ENCODE measurements around the gene C1orf94. TPM values are rescaled to one million over a fixed set of nuclear protein-coding genes. Genes with fewer than 3 reads are reported as not detected.

C1orf94 gene
- total and polyA plus RNA-seq, 10 of the 15 experiments (the other 5 are each of a cell fraction or from before 2014, with no cell fraction given): not detected

- no peak for TF ChIP-seq MEF2B (IDR thresholded peaks at IDR 0.05; ENCODE audit: partially characterized antibody, poor library complexity, severe bottlenecking)
- no peak for TF ChIP-seq NFIC (IDR thresholded peaks at IDR 0.05; ENCODE audit: low read depth, low read length)
- TF ChIP-seq CHD1 (IDR thresholded peaks at IDR 0.05; ENCODE audit: low read depth, low read length): no peak
- TF ChIP-seq MTA2 (IDR thresholded peaks at IDR 0.05; ENCODE audit: low read depth): no peak
Observed at GRCh38 chr1:34144766-34145165, 31.9 kb upstream of the C1orf94 start (continued).

GRCh38 chr1:34147301-34147700, 29.4 kb upstream of the C1orf94 start:
- DNase-seq (ENCODE audit: low read depth, low spot score): no peak
- no peak for ATAC-seq
- Histone ChIP-seq H4K20me1 (ENCODE audit: control insufficient read depth, insufficient read depth) (no peaks in the 10 kb centered on the region), H3K9ac (ENCODE audit: control insufficient read depth, insufficient read depth, low read length) (no peak overlapping the region), H3K4me1 (ENCODE audit: control insufficient read depth, insufficient read depth, low read length) (no peaks in the 10 kb centered on the region), H3K4me3 (no peak overlapping the region), H3K9me3 (replicated peaks; ENCODE audit: control insufficient read depth, insufficient read depth, low read length) (no peaks in the 10 kb centered on the region), H3K79me2 (ENCODE audit: control insufficient read depth, insufficient read depth, low read length) (no peaks in the 10 kb centered on the region), H3K4me2 (ENCODE audit: control insufficient read depth, insufficient read depth) (no peak overlapping the region), H3K27me3 (replicated peaks in 1 of 2; ENCODE audit: control insufficient read depth in 2 of 2, insufficient read depth in 2 of 2, low read length in 1 of 2) (no peaks in the 10 kb centered on the region), H2AFZ (ENCODE audit: control insufficient read depth, low read depth, low read length) (no peak overlapping the region), H3K36me3 (ENCODE audit: control insufficient read depth in 2 of 2, insufficient read depth in 2 of 2, low read length in 1 of 2) (no peaks in the 10 kb centered on the region), H3K27ac (ENCODE audit: control insufficient read depth, insufficient read depth) (no peak overlapping the region)
- intact Hi-C loops (cut with micrococcal nuclease; ENCODE audit: unreplicated experiment) (no loop called here), in situ Hi-C loops (cut with MboI) (no loop called here)
- FAIRE-seq: no peak
- 0% methylated on average over 4 of the region's 4 CpGs for WGBS (ENCODE audit: insufficient coverage, insufficient replicate concordance, low lambda C conversion rate, missing lambda C conversion rate)
- ChIA-PET POLR2A (no interaction called here), SMC1A (ENCODE audit: uncharacterized antibody, unreplicated experiment) (no interaction called here), RAD21 (ENCODE audit: unreplicated experiment) (no interaction called here), CTCF (no interaction called here)
- no TSS peak for BruUV-seq (replicated peaks)
- TF ChIP-seq MXI1 (IDR thresholded peaks at IDR 0.05; ENCODE audit: low read depth, low read length): no peak
- no peak for TF ChIP-seq MYB (IDR thresholded peaks at IDR 0.05; ENCODE audit: borderline replicate concordance, low read depth, low read length)
- TF ChIP-seq ZNF622 (IDR thresholded peaks at IDR 0.05): no peak
- no peak for TF ChIP-seq POU2F2 (IDR thresholded peaks at IDR 0.05; ENCODE audit: borderline replicate concordance, low read depth, low read length)
- no peak for TF ChIP-seq NFYB (IDR thresholded peaks at IDR 0.05; ENCODE audit: insufficient read depth, low read depth, low read length)
- TF ChIP-seq RELB (IDR thresholded peaks at IDR 0.05; ENCODE audit: low read depth): no peak
- TF ChIP-seq SKIL (IDR thresholded peaks at IDR 0.05; ENCODE audit: low read depth, poor library complexity, severe bottlenecking): no peak
- no peak for TF ChIP-seq BACH1 (IDR thresholded peaks at IDR 0.05; ENCODE audit: borderline replicate concordance)
- no peak for TF ChIP-seq GABPA (IDR thresholded peaks at IDR 0.05; ENCODE audit: low read depth)
- TF ChIP-seq CREB1 (IDR thresholded peaks at IDR 0.05; ENCODE audit: low read depth): no peak
- TF ChIP-seq CTCF (IDR thresholded peaks at IDR 0.05 in 2 of 3, conservative IDR thresholded peaks at IDR 0.05 in 1 of 3; ENCODE audit: control insufficient read depth in 2 of 3, extremely low read depth in 1 of 3, insufficient read depth in 1 of 3, low read depth in 3 of 3, low read length in 3 of 3): no peak
- no peak for TF ChIP-seq STAT3 (IDR thresholded peaks at IDR 0.05; ENCODE audit: low read depth, low read length)
- no peak for TF ChIP-seq HDAC6 (IDR thresholded peaks at IDR 0.05; ENCODE audit: unreplicated experiment)
- TF ChIP-seq IRF3 (IDR thresholded peaks at IDR 0.05): no peak
- no peak for TF ChIP-seq MTA2 (IDR thresholded peaks at IDR 0.05; ENCODE audit: low read depth)

Data from GM12878 (cell line).